Stimulated activated CD4-positive, alpha-beta T cell treated with anti-CD3 and anti-CD28 coated beads, TNF-alpha, amount 100 ng/mL, for 24 hours (primary cell): ENCODE data around the gene KCNAB1.
"Not testable (repeated sequence)": the region's sequence is repeated elsewhere in the genome, so short reads cannot be mapped to it uniquely, and the experiment has no call there.

Source experiments
- DNase-seq, 3 experiments: peaks; one replicate each; pipeline ENCODE4 v3.0.0-alpha.2; 2020; ENCODE audit warnings: low read depth in 3 of 3

Gene KCNAB1

DNA sequence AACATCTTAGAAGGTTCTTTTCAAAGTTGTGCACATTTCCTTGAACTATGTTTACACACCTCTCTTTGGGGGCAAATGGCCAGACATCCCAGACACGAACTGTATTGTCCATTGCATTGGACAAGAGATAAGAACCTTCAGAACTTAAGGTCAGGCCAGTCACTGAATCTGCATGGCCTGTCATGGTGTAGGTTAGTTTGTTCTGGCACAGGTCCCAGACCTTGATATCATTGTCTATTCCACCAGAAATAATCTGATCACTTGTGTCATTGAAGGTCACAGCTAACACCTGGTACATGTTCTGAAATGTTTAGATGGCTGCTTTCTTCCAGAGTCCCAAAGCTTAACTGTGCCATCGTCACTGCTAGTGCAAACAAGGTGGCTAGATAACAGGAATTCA, 55.7 kb downstream of the KCNAB1 start:
- DNase-seq = no peak

DNA sequence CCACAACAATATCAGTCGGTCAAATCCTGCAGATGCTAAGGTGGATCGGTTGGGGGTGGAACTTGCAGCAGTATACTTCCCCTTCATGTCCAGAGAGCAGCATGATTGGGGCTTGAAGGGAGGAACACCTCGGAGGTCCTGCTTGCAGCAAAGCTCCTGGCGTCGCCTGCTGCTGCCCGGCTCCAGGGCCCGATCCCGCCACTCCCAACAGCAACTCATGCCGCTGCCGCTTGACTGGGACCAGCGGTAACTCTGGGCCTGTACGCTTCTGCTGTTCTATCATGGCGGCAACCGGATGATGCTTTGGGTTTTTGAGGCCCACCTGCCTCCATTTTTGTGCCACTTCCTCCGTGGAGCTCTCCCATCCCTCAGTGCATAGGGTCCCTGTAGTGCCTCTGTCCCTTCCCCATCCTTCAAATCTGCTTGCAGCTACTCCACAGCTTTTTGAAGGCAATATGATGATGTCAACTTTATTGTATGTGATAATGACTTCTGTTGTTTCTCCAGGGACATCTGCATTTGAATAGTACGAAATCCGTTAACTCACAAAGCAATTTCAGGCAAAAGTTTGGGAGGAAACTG, 56.3 kb downstream of the KCNAB1 start:
- DNase-seq = no peak

DNA sequence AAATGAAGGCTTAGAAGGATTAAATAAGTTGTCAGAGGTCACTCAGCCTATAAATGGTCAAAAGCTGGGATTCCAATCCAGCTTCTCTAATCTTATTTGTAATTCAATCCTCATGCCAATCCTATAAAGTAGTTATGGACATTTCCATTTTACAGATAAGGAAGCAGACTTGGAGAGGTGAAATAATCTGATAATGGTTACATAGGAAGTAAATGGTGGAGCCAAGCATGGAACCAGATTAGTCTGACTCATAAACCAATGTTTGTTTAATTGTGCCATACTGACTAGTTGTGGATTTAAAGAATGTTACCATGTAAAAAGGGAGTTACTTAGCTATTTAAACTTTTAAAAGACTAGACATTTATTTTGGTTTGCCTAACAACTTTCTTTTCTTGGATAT, 59.7 kb downstream of the KCNAB1 start:
- no peak for DNase-seq

DNA sequence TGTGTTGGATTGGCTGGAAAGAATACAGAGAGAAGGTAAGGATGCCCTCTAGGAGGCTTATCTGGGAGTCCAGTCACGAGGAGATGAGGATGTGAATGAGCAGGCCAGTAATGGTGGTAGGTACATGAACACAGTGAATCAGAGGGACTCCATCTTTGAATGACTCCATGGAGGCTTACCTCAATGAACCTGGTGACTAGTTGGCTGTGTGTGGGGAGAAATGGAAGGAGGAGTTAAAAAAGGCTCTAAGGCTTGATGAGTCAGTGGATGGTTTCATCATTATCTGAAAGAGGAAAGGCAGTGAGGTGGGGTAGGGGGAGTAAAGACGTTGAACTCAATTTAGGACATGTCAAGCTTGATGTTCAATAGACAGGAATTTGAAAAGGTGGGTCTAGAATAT, 61.1 kb downstream of the KCNAB1 start:
- DNase-seq = no peak

- DNase-seq = no peak
Measured at GRCh38 chr3:156183396-156183795, 63.0 kb downstream of the KCNAB1 start.

DNA sequence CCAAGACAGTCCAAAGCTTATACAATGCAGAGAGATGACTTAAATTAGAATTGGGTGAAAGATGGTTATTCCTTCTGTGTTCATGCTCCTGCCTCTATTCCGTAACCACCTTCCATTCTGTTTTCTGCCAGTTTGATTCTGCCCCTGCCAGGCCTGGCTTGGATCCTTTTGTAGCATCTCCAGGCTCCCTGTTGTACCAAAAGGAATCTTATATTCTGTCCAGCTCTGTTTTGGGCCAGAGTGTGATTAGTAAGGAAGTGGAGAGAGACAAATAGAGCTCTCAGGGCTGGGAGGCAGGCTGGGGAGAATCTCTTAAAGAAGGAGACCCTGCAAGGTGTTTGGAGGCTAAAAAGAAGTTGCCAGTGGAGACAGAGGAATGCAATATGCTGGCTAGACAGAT, 63.8 kb downstream of the KCNAB1 start:
- no peak for DNase-seq

GRCh38 chr3:156187146-156187769, 66.9 kb downstream of the KCNAB1 start:
- DNase-seq = no peak

- no peak for DNase-seq
Measured at GRCh38 chr3:156188757-156189156, 68.4 kb downstream of the KCNAB1 start.

- no peak for DNase-seq
Measured at GRCh38 chr3:156189927-156190326, 69.5 kb downstream of the KCNAB1 start.

DNA sequence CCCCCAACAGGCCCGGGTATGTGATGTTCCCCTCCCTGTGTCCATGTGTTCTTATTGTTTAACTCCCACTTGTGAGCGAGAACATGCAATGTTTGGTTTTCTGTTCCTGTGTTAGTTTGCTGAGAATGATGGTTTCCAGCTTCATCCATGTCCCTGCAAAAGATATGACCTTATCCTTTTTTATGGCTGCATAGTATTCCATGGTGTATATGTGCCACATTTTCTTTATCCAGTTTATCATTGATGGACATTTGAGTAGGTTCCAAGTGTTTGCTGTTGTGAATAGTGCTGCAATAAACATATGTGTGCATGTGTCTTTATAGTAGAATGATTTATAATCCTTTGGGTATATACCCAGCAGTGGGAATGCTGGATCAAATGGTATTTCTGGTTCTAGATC, 74.6 kb downstream of the KCNAB1 start:
- not testable (repeated sequence) for DNase-seq

DNA sequence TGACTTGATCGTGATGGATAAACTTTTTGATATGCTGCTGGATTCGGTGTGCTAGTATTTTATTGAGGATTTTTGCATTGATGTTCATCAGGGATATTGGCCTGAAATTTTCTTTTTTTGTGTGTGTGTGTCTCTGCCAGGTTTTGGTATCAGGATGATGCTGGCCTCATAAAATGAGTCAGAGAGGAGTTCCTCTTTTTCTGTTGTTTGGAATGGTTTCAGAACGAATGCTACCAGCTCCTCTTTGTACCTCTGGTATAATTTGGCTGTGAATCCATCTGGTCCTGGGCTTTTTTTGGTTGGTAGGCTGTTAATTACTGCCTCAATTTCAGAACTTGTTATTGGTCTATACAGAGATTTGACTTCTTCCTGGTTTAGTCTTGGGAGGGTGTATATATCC, 76.8 kb downstream of the KCNAB1 start:
- not testable (repeated sequence) for DNase-seq

DNA sequence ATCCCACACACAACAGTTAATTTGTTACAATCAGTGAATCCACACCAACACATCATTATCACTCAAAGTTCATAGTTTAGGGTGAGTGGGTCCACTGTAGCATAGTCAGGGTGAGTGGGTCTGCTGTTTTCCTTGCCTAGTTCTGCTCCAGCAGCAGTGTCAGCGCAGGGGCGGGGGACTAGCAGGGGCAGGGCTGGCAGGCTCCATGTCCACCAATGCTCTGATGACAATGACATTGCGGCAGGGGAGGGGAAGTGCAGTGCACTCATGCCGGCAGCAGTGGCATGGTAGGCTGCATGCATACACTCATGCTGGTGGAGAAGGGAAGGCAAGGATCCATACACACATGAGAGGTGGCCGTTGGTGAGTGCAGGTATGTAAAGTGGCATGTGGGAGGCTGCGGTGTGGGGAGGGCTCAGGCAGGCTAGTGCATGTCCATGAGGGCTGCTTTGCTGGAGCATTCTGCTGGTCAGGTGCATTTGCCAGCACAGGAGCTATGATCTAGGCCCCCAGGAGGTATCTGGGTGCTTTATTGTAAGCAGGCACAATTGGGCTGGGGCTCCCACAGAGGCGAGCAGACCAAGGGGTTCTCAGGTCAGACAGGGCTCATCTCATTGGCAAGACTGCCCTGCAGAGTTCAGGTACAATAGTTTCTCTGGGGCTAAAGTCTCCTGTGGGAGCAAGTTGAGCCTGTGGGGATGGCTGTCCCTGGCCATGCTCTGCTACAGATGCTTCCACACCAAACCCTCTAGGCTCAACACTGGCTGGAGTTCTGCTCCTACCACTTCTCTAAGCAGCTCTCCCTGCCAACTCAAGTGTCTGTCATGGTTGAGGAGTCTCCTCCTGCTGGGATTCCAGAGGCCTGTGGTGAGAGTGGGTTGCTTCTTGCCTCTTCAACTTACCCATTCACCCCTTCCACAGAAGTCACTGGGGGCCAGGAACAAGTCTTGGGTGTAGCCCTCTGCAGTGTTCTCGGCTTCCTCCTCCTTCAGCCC, 81.3 kb downstream of the KCNAB1 start:
- DNase-seq = no peak

DNA sequence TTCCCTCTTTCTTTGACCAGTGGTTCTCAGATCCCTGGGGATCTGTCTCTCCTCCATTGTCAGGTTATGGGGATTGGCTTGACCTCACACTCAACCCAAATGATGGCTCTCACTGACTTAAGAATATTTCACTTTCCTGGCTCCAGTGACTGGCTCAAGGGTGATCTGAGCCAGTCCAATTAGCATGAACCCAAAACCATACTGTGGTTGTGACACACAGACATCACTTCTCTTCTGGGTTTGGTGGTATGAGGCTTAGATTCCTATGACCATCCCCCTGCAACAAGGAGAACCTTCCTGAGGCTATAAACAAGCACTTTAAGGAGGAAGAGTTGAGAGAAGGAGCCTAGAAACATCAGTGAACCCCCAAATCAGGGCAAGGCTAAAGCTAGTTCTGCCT, 85.8 kb downstream of the KCNAB1 start:
- DNase-seq = no peak

- DNase-seq = no peak
Measured at GRCh38 chr3:156207802-156208685, 87.7 kb downstream of the KCNAB1 start.

DNA sequence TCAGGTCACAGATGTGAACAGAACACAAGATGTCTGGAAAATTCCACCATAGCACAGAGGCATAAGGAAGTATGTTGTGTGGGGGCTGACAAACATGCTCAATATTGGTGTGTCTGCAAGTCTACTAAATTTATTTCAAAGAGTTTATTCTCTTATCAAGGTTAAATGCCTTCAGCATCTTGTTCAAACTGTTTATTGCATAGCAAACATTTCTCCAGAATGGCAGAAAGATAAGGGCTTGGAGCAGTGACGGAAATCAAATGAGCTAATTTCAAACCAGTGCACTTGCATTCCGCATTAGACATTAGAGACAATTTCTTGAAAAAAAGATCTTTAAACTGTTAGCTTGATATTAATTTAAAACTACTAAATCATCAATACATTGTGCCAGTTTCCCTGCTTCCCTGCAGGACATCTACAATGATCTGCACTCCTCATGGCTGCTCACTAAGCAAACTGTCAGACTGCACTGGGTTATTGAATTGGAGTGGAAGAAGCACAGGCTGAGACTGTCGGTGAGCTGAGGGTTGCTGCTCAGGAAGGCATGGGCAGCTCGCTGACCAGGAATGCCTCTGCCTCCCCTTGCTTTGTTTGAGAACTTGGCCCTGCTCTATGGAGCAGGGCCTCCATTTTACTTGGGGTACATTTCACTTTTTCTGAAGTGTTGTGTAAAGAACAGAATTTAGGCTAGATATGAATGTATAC, 89.4 kb downstream of the KCNAB1 start:
- DNase-seq = no peak

DNA sequence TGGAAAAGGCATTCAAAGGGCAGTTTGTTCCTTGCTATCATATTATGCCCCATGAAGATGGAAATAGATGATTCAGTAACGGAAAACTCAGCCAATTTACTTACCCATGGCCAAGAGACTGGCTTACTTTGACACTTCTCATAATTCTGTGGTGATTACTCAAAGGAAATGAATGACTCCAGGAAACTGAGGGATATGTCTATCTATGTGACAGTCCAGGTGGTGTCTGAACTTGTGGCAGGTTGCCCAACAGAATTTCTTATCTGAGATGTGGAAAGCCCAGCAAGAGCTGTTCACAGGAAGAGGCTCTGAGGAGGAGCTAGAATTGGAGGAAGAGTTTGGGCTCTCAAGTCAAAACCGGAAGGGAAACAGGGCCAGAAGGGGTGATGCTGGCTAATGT, 91.2 kb downstream of the KCNAB1 start:
- DNase-seq = no peak

DNA sequence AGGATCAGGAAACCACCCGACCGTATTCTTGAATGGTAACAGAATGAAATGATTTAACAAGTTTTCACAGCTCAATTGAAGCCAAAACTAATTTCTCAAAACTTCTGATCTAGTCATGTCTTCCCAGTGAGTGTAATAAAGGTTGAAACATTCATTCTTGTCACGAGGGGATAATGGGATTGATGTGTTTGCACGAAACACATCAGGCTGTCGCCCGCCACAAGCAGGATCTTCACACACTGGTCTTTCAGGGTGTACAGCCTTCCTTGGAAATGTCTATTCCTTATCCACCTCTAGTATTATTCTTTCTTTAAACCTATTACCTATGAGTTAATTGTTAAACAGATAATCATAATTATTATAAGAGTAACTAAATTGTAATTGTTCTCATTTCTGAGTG, 94.3 kb downstream of the KCNAB1 start:
- no peak for DNase-seq

DNA sequence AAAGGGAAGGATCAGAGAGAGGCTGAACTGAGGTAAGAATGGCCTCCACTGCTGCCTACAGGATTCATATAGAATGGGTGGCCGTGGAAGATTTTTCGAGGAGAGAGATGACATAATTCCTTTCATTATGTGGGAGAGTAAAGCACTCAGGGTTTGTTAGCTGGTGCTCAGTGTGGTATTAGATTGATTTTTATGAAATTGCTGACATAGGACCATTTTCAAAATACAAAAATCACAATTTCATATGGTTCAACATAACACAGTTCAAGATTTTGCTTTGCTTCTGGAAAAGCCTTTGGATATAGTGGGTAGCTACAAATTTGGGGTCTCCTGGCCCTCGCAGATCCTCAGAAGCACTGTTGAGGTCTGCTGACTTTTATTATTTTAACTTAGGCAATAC, 95.4 kb downstream of the KCNAB1 start:
- no peak for DNase-seq

DNA sequence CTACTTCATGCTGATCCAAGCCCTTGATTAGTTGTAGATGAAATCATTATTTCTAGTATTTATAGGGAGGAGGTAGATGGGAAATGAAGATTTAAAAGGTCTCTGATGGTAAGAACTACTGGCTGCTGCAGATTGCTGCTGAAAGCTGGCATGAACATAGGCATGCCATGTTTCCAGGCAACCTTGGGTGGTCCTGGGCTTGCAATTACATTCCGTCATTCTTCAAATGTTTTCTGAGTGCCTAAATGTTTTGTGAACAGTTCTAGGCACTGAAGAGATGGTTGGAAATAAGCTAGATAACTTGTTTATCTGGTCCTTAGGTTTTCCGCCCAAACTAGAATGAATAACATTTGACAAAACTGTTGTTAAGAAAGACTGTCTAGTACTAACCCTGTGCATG, 95.8 kb downstream of the KCNAB1 start:
- DNase-seq = no peak

- no peak for DNase-seq
Measured at GRCh38 chr3:156216852-156217251, 96.5 kb downstream of the KCNAB1 start.

DNA sequence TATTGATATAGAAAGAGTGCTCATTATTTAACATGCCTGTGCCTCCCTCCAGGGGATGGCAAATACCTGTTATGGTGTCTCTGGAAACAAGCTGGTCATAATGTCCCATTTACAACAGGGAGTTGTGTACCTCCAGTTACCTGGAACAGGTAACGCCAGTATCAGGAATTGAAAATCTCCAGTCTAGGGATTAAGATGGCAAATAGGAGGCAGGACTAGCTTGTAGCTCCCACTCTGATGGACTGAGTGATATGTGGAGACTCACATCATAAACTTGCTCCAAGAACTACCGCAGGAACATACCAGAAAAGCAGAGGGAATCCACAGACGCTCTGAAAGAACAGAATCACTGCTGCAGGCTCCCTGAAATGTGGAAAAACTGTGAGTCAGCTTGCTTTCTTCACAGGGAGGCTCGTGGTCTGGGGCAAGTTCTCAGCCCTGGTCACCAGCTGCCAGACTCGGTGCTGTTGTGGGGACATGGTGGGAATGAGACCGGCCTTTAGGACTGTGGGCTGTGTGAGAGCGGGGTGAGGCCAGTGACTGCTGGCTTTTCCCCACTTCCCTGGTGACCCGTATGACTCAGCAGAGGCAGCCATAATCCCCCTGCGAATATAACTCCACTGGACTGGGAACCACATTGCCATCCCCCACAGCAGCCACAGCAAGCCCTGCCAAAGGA, 97.4 kb downstream of the KCNAB1 start:
- no peak for DNase-seq
